Umbilical cord (tissue), 2 donors: ENCODE data around the gene ANKRD23. TPM values are rescaled to one million over a fixed set of nuclear protein-coding genes. Genes with fewer than 3 reads are reported as not detected.

Experiments used
- DNase-seq: peaks from one replicate; pipeline ENCODE4 v3.0.0-alpha.2; 2015; ENCODE audit warnings: low spot score
- total RNA-seq: library from RNA; depleted of rRNA; stranded (reverse); fragments of >200 nt; gene quantifications from one replicate; pipeline ENCODE4 v1.2.3, GENCODE V29; 2014; ENCODE audit warnings: low replicate concordance; ENCODE audit not compliant: insufficient read depth

ANKRD23 gene
- total RNA-seq, 1 donor from 2014 or later, result 6.5 TPM

DNA sequence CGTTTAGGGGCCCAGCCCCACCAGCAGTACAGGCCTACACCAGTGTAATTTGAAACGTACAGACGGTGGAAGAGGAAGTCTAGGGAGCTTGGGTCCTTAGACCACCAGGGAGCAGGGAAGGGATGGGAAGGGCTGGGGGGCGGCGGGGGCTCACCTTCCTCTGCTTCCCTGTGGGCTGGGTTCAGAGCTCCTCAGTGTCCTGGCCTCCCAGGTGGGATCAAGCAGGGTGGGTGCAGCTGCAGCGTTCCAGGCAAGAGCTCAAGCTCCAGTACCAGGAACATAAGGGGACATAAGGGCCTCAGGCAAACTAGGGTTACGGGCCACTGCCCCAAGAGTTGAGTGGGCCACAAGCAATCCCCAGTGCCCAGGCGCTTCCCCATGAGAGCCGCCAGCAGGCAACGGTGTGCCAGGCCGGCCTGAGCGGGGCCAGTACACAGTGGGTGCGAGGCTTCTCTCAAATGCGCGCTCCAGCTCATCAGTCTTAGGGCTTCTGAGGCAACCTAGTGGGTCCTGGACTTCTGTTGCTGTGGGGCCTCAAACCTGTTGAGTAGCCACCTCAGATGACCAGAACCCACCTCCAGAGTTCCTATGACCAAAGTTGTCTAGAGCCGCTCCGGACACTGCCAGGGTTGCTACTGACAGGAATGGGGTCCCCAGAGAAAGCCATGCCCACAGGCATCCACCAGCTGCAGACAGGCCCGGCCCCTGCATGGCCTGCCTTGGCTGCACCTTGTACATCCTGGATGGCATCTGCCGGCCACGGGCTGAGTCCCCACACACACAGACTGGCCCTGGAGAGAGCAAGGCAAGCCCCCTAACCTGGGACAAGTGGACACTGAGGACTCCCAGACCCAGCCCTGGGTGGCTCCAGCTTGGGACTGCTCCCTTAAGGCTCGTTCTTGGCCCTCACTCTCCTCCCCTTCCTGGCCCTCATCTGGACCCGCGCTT, 5.2 kb downstream of the ANKRD23 start:
- no peak for DNase-seq

DNA sequence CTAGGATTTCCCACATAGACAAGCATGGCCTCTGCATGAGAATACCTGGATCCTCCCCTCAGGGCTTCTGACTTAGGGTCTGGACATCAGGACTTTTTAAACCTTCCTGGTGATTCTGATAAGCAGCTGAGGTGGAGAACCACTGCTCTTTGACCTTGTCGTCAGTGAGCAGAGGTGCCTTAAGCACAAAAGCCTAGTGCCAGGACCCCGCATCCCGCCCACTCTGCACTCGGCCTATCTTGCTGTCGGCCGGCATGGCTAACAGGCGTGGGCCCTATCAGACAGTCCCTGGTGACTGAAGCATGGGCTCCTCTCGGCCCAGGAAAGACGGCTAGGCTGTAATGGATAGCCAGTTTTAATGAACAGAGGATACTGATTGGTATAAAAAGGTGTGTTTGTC, 6.2 kb downstream of the ANKRD23 start:
- DNase-seq, result no peak

DNA sequence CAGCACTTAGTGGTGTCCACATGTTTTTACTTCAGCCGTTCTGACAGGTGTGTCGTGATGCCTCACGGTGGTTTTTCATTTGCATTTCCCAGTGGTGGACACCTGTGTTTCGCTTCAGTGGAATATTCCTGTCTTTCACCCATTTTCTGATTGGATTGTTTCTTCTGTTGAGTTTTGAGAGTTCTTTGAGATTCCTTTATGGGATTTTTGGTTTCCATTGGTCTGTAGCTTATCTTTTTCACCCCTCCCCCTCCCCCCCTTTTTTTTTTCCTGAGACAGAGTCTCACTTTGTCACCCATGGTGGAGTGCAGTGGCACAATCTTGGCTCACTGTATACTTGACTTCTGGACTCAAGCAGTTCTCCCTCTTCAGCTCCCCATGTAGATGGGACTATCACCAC, 8.0 kb downstream of the ANKRD23 start:
- no peak for DNase-seq

DNA sequence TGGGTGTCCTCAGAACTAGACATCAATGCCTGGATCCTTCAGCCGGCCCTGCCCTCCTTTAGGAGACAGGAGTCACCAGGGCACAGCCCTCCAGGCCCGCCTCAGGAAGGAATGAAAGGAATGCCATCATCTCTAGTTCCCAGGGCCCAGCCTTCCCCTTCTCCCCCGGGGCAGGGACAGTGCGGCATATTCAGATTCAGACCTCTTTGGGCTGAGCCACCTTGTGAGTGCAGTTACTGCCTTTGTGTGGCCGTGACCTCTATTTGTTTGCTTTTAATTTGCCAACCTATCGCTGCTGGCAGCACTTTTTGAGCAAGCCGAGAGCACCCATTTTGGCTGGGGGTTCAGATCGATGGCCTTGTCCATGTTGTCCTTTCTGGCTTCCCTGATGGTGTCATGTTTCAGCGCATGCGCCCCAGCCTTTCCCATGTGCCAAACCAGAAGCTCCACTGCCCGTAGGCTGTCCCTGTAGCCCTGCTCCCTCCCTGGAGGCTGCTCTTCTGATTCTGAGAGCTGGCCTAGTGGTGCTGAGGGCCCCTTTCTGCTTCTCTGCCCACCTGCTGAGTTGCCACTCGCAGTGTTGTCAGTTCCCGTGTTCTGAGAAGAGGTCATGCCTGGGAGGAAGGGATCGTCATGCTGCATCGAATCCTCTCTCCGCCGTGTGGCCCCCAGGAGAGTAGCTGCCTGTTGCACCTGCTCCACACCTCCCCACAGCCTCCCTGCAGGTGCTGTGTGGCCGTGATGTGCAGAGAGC, 10.9 kb downstream of the ANKRD23 start:
- peak; percentile 87 for DNase-seq

DNA sequence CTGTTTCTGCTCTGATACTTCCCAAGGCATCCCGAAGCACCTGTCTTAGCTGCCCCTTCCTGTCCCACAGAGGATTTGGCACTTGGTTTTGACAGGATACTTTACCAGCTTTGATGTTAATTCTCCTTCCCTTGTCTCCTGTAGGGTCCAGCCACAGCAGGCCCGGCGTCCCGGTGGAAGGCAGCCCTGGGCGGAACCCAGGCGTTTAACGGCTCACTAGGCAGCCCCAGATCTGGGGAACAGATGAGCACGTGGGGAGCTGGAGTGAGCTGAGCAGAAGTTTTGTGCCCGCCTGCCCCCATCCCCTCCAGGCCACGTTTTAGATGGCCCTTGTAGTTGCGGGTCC, 11.4 kb downstream of the ANKRD23 start:
- DNase-seq, result no peak

DNA sequence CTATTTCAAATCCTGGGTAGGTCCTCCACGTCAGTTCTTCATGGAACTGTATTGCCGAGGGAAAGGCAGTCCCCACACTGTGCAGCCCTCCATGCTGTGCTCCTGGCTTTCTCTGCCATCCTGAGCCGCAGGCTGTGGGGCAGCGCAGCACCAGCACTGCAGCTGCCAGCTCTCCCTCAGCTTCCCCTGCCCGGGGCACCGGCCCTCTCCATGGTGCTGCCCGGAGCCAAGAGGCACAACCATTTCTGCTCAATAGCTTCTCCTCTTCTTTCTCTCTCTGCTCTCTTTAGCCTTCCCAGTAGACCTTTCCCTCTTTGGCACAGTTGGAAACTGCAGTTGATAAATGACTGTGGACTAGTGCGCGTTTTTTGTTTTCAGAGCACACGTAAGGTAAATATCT, 12.1 kb downstream of the ANKRD23 start:
- DNase-seq, result no peak

DNA sequence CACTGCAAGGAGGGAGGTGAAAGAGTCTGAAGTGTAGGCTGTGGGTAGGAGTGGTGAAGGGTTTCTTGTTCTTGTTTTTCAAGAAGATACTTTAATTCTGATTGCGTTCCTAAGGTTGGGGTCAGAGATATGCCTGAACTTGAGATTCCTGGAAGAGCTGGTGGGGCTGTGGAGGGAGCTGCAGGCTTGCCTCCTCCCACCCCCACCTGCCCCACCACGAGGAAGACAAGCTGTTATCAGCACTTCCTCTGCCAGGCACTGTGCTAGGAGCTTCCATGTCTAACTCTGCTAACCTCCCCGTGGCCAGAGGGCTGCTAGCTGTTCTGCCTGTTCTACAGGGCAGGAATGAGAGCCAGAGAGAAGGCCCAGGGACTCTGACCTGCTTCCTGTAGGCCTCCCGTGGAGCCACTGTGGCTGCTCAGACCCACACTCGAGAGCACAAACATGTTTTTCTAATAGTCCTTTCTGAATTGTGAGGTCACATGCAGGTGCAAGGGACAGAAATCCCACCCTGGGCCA, 13.7 kb downstream of the ANKRD23 start:
- DNase-seq, result no peak

DNA sequence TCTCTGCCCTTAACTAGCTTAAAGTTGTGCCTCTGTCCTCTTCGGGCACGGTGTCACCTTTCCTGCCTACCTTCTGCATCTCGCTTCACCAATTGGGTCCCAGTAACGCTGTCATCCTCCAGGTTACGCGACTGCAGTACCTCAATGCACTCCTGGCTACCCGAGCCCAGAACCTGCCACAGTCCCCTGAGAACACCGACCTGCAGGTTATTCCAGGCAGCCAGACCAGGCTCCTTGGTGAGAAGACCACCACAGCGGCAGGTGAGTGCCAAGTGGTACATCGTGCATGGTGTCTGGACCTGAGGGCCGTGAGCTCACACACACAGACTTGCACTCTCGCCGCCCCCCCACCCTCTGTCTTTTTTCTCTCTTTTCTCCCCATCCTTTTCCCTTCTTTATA, 14.9 kb downstream of the ANKRD23 start:
- DNase-seq, result no peak

DNA sequence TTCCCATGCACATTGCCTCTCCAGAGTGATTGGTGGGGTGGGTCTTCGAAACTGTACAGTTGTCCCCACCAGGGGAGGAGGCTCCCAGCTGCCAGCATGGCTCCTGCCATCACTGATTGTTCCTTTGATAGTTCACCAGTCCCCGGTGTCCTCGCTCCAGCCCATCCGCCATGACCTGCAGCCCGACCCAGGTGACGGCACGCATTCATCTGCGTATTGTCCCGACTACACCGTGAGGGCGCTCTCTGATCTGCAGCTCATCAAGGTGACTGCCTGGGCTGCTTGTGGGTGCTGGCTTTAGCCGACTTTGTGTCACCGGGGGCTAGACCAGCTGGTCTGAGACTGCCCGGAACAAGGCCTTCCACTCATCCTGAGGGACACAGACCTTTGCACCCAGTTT, 15.4 kb downstream of the ANKRD23 start:
- DNase-seq, result no peak

DNA sequence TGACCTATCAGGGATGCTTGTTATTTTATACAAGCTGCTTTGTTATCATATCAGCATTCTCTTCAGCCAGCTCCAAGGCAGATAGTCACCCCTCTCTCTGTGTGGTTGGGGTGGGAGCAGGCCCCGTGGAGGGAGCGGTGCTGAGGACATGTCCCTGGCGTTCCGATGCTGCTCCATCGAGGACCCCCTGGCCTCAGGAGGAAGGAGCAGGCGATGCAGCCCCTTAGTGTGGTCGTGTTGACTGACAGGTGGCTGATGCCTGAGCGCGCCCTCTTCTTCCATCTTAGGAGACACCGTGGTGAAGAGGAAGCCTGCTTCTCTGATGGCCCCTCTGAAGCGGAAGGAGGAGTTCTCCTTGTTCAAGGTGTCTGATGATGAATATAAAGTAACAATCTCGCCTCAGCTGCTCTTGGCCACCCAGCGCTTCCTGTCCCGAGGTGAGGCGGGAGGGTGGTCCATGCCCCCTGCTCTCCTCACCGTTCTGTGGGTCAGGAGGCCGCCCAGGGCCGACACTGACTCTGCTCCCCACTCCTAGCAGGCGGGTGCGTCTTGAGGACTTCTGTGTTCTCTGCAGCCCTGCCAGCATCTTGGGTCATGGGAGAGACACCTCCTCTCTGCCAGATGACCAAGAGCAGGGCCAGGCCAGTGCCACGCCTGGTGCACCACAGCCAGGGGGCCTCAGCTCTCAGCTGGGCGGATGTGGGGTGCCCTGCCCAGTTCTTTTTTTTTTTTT, 17.1 kb downstream of the ANKRD23 start:
- DNase-seq, result no peak

DNA sequence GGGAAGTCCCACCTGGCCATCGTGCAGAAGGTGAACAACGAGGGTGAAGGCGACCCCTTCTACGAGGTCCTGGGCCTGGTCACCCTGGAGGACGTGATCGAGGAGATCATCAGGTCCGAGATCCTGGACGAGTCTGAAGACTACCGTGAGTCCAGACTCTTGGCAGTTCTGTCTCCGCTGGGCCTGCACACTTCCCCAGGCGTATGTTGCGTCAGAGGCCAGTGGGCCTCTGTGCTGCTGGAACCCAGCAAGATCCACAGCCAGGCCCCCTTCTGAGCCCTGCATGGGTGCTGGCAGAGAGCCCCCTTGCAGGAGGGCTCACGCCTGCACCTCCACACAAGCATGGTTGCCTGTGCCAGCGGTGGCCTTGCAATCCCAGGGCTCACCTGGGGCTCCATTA, 18.8 kb downstream of the ANKRD23 start:
- no peak for DNase-seq

DNA sequence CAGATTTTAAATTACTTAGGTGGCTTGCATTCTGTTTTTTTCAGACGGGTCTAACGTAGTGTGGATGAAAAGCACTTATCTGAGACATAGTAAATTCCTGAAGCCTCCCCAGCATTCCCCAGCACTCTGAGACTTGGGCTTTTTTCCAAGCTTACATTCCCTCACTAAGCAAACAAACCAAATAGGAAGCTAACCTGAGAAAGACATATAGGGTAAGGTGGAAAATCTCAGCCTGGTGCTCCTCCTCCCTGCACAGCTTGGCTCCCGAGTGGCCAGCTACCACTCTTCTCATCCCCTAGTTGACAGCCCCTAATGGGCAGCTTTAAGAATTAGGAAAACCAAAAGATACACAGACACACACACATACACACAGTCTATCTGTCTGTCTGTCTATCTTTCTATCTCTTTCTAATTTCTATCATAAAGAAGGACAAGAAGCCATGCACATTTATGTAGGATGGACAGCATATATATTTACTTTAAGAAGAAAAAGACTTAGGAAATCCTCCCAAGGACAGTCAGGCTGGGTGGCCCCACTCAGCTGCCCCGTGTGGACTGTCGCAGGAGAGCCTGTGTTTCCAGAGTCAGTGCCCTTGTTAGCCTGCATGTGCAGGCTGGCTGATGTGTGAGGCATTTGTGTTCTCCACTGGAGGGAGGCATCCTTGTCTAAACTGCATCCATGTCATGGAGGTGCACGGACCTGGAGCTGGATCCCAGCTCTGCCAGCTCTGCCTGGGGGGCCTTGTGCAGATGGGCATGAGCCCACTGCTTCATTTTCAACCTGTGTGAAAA, 19.5 kb downstream of the ANKRD23 start:
- DNase-seq, result peak; percentile 43

DNA sequence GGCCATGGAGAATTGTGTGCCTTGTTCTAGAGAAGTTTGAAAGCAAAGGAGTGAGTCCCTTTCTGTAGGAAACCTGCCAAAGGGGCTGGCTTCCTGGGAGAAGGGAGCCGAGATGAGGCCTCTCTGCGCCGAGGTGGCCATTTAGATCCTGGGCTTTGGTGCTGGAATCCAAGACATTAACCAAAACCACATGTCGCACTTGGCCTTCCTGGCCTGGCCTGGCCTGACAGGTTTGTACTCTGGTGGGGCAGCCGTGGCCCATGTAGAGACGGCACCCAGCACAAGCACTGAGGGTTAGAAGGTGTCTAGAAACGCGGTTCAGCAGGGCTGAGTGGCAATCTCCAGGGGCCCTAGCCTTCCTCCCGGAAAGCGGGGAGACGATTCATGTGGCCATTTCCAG, 20.6 kb downstream of the ANKRD23 start:
- no peak for DNase-seq

DNA sequence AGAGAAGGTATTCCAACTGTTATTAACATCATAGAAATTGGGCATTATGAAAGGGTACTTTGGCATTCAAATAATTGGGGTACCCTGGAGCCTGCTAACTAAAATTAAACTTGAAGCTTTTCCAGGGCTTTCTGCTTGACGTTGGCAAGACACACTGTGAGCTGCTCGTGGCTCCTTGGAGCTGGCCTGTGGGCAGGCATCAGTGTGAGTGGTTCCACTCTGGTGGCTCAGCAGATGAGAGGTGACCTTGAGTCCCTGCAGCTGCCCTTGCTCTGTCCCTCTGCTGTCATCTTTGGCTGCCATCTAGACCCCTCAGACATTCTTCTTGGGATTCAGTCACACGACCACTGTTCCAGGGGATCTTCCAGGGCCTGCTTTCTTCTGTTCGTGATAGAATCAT, 21.0 kb downstream of the ANKRD23 start:
- DNase-seq, result no peak

DNA sequence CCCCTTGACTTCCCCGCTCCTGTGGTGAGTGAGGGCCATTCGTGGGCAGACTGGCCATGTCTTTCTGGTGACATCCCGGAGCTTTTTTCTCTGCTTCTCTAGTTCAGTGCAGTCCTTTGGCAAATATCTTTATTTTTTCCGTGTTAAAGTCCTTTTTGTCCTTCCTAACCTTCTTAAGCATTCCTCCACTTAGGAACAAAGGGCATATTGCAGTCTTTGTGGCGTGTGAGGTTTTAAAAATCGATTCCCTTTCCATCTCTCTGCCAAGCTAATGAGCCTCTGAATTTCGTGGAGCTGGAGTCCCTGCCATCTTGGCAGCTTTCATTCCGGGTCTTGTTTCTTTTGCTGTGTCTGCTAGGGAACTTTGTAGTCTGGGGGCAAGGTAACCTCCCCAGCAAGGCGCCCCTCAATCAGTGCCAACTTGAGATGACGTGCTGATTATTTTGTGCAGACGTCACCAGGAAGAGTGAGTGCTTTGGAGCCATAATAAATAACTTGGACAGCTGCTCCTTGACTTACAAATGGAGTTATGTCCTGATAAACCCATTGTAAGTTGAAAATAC, 22.6 kb downstream of the ANKRD23 start:
- no peak for DNase-seq

DNA sequence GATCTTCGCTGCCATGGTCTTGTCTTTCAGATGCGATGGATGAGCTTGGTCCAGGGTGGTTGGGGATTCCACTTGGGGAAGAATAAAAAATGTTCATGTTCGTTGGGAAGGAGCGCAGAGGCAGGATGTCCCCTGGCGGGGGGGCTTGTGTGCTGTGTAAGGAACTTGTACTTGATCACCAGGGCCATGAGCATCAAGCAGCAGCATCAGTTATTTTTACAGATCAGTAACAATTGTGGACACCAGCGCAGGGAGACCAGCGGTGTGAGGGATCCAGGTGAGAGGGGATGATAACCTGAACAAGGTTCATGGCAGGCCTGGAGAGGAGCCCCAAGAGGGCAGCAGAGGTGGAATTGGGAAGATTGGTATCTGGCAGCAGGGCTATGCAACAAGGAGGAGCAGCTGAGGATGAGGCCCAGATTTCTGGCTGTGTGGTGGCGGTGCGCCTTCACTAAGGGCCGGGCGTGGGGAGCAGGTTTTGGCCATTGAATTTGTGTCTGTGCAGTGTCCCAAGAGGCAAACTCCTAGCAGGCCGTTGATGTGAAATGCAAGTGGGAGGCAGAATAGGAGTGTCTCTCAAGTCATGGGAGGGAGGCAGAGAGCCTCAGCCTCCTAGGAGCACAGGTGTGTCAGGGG, 23.8 kb downstream of the ANKRD23 start:
- DNase-seq, result no peak

DNA sequence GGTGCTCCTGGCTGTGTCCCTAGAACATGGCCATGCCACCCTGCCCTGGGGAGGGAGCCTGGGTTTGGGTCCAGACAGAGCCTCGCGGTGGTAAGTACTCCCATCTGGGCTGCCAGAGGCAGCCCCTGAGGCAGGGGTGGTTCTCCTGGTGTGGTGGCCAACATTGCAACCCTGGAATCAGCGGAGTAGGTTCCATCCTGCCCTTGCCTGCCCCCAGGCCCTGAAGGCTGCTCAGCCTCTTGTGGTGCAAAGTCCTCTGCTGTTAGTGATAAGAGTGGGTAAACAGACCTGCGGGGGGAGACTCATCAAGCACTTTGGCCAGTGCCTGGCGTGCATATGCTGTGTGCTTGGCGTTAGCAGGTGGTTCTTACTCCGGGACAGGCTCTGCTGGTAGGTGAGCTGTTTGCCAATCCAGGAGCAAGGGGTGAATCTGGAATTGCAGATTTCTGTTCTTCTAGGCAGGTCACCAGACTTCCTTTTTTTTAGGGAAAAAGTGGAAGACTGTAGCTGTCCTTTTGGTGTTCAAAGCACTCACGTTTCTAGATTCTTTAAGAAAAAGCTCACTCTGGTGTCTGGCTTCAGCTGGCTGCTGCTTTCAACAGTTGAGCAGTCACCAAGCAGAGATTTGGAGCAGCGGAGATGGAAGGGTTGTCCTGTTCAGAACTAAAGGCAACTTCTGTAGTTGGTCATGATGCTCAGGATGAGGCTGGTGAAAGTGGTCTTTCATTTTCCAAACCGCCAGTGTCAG, 24.5 kb downstream of the ANKRD23 start:
- DNase-seq, result no peak

DNA sequence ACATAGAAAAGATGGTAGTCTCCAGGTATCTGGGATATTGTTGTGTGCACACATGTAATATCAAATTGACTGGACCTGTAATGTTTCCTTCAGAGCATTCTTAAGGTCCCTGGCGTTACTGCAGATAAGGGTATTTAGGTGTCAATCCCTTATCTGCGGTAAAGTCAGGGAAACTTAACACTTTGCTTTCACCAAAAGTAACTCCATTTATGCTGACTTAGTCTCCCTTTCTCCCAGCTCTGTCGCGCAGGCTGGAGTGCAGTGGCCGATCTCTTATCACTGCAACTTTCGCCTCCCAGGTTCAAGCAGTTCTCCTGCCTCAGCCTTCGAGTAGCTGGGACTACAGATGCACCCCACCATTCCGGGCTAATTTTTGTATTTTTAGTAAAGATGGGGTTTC, 25.9 kb downstream of the ANKRD23 start:
- no peak for DNase-seq

DNA sequence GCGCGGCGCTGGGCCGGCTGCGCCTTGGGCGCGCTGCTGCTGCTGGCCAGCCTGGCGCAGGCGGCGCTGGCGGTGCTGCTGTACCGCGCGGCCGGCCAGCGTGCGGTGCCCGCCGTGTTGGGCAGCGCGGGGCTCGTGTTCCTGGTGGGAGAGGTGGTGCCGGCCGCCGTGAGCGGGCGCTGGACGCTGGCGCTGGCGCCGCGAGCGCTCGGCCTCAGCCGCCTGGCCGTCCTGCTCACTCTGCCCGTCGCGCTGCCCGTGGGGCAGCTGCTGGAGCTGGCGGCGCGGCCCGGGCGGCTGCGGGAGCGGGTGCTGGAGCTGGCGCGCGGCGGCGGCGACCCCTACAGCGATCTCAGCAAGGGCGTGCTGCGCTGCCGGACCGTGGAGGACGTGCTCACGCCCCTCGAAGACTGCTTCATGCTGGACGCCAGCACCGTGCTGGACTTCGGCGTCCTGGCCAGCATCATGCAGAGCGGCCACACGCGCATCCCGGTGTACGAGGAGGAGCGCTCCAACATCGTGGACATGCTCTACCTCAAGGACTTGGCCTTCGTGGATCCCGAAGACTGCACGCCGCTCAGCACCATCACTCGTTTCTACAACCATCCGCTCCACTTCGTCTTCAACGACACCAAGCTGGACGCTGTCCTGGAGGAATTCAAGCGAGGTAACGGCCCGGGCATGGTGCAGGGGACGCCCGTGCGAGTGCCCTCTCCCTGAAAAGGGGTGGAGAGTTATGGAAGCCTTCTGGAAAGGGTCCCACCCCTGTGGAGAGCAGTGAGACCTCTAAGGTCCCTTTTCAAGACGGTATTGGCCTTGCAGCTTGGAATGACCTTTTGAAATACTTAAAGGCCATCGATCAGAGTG, 26.8 kb downstream of the ANKRD23 start:
- no peak for DNase-seq
